ENCODE measurements around the gene GALNT17. TPM values are rescaled to one million over a fixed set of nuclear protein-coding genes. Genes with fewer than 3 reads are reported as not detected.

Gene GALNT17
- polyA plus RNA-seq, 2 of the 4 experiments (the other 2 are of a cell fraction), result not detected

DNA sequence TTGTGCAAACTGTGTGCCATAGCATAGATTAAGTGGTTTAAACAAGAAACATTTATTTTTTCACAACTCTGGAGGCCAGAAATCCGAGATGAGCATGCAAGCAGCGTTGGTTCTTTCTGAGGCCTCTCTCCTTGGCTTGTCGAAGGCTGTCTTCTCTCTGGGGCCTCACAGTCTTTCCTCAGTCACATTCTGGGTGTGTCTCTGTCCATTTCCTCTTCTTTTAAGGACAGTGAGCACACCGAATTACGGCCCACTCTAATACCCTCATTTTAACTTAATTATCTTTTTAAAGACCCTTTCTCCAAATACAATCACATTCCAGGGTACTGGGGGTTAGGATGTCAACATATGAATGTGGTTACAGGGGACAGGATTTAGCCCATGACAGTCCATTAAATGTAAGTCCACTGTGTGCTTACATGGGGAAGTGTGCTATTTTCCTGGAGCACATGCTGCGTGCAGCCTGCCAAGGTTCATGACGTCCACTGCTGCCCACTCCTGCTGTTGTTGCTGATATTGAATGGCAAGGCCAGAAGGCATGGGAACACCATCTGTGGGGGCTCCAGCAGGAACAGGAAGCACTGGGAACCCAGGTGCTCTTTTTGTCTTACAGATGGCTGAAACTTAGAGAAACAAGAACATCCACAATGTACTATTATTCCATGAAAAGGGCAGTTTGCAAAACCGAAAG is 365.5 kb downstream of the GALNT17 start:
- CTCF ChIA-PET, result no interaction called here
- DNase-seq (ENCODE audit: low read depth in 1 of 2, low spot score in 1 of 2), result no peak
- TF ChIP-seq, protein P1, sequence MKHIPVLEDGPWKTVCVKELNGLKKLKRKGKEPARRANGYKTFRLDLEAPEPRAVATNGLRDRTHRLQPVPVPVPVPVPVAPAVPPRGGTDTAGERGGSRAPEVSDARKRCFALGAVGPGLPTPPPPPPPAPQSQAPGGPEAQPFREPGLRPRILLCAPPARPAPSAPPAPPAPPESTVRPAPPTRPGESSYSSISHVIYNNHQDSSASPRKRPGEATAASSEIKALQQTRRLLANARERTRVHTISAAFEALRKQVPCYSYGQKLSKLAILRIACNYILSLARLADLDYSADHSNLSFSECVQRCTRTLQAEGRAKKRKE (CRISPR knock-in tag; IDR thresholded peaks at IDR 0.05; ENCODE audit: low read depth), result no peak
- no peak for TF ChIP-seq ZFP36 (IDR thresholded peaks at IDR 0.05; ENCODE audit: borderline replicate concordance, partially characterized antibody)
- TF ChIP-seq CBX2 (IDR thresholded peaks at IDR 0.05; ENCODE audit: borderline replicate concordance, low read depth), result no peak
- no peak for TF ChIP-seq RARB (CRISPR knock-in tag; IDR thresholded peaks at IDR 0.05)
- TF ChIP-seq ZC3H11A (IDR thresholded peaks at IDR 0.05), result no peak
- TF ChIP-seq, protein P2, sequence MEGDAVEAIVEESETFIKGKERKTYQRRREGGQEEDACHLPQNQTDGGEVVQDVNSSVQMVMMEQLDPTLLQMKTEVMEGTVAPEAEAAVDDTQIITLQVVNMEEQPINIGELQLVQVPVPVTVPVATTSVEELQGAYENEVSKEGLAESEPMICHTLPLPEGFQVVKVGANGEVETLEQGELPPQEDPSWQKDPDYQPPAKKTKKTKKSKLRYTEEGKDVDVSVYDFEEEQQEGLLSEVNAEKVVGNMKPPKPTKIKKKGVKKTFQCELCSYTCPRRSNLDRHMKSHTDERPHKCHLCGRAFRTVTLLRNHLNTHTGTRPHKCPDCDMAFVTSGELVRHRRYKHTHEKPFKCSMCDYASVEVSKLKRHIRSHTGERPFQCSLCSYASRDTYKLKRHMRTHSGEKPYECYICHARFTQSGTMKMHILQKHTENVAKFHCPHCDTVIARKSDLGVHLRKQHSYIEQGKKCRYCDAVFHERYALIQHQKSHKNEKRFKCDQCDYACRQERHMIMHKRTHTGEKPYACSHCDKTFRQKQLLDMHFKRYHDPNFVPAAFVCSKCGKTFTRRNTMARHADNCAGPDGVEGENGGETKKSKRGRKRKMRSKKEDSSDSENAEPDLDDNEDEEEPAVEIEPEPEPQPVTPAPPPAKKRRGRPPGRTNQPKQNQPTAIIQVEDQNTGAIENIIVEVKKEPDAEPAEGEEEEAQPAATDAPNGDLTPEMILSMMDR (IDR thresholded peaks at IDR 0.05), result no peak
- no peak for TF ChIP-seq HOXB13 (CRISPR knock-in tag; IDR thresholded peaks at IDR 0.05; ENCODE audit: low read depth)
- no peak for TF ChIP-seq KDM1A (IDR thresholded peaks at IDR 0.05; ENCODE audit: low read depth)
- no peak for TF ChIP-seq BCL3 (IDR thresholded peaks at IDR 0.05)
- TF ChIP-seq, protein P3, sequence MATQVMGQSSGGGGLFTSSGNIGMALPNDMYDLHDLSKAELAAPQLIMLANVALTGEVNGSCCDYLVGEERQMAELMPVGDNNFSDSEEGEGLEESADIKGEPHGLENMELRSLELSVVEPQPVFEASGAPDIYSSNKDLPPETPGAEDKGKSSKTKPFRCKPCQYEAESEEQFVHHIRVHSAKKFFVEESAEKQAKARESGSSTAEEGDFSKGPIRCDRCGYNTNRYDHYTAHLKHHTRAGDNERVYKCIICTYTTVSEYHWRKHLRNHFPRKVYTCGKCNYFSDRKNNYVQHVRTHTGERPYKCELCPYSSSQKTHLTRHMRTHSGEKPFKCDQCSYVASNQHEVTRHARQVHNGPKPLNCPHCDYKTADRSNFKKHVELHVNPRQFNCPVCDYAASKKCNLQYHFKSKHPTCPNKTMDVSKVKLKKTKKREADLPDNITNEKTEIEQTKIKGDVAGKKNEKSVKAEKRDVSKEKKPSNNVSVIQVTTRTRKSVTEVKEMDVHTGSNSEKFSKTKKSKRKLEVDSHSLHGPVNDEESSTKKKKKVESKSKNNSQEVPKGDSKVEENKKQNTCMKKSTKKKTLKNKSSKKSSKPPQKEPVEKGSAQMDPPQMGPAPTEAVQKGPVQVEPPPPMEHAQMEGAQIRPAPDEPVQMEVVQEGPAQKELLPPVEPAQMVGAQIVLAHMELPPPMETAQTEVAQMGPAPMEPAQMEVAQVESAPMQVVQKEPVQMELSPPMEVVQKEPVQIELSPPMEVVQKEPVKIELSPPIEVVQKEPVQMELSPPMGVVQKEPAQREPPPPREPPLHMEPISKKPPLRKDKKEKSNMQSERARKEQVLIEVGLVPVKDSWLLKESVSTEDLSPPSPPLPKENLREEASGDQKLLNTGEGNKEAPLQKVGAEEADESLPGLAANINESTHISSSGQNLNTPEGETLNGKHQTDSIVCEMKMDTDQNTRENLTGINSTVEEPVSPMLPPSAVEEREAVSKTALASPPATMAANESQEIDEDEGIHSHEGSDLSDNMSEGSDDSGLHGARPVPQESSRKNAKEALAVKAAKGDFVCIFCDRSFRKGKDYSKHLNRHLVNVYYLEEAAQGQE (IDR thresholded peaks at IDR 0.05), result no peak
- no peak for TF ChIP-seq HMGXB4 (CRISPR knock-in tag; IDR thresholded peaks at IDR 0.05; ENCODE audit: borderline replicate concordance)
- no peak for TF ChIP-seq ESRRA (IDR thresholded peaks at IDR 0.05; ENCODE audit: borderline replicate concordance, low read length)
- no peak for TF ChIP-seq CHD2 (IDR thresholded peaks at IDR 0.05; ENCODE audit: low read length, partially characterized antibody)
- no peak for TF ChIP-seq POLR2AphosphoS2 (conservative IDR thresholded peaks at IDR 0.05; ENCODE audit: low read length)
- no peak for TF ChIP-seq EHMT2 (IDR thresholded peaks at IDR 0.05; ENCODE audit: low read depth)
- TF ChIP-seq RCOR1 (IDR thresholded peaks at IDR 0.05; ENCODE audit: low read depth, low read length), result no peak

More for the DNA sequence above, 365.5 kb downstream of the GALNT17 start:
- H3K9me3 ChIP-seq, result no peaks in the 10 kb centered on the region
- 14% methylated on average over 8 of the region's 8 CpGs for WGBS (ENCODE audit: missing lambda C conversion rate)
- FAIRE-seq, result no peak
- no peak for ATAC-seq
- H3K4me1 ChIP-seq, result no peaks in the 10 kb centered on the region
- no peak overlapping the region for H3K4me3 ChIP-seq
- POLR2A ChIA-PET, result no interaction called here
- no peak overlapping the region for H3K27ac ChIP-seq
- H3K4me2 ChIP-seq, result no peak overlapping the region
